ENCODE data around the gene TMEM120A.

Gene TMEM120A

DNA sequence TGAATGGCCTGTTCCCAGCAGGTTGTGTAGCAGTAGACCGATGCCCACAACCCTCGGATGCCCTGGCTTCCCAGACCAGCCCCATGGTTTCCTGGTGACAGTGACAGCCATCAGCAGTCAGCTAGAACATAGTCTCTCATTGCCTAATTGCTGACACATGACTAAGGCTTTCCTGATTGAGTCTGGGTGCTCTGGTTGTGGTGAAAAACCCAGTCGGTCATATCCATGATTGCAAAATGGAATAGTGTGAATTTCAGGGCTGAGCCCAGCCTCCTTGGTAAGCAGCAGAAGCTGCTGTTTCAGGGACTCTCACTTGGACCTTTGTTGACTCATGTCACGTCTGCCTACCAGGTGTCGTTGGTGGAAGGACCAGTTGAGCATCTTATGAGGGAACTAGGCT, 42.9 kb downstream of the TMEM120A start:
- H3K4me3 ChIP-seq (ENCODE audit: insufficient read length, low read depth) = no peak overlapping the region
- no peak overlapping the region for H3K9ac ChIP-seq (ENCODE audit: insufficient read length, low read depth)
- no peak for DNase-seq (ENCODE audit: low read depth, low spot score)
- TF ChIP-seq SUZ12 (IDR thresholded peaks at IDR 0.05; ENCODE audit: extremely low read depth, insufficient read depth, insufficient read length) = no peak
- TF ChIP-seq ZNF274 (IDR thresholded peaks at IDR 0.05; ENCODE audit: low read depth, low read length) = no peak
- TF ChIP-seq YY1 (IDR thresholded peaks at IDR 0.05; ENCODE audit: insufficient read depth, insufficient read length) = no peak
- peaks cover 6% of the 10 kb centered on the region; the same call in 1 of the 2 replicates for H3K9me3 ChIP-seq (ENCODE audit: insufficient read depth, low read length)
- no peaks in the 10 kb centered on the region for H3K27me3 ChIP-seq (ENCODE audit: insufficient read depth, insufficient read length)
- H3K36me3 ChIP-seq (ENCODE audit: insufficient read depth, insufficient read length, low read length) = peaks cover 34% of the 10 kb centered on the region
- peaks cover 3% of the 10 kb centered on the region for H3K4me1 ChIP-seq (ENCODE audit: insufficient read depth, insufficient read length)

DNA sequence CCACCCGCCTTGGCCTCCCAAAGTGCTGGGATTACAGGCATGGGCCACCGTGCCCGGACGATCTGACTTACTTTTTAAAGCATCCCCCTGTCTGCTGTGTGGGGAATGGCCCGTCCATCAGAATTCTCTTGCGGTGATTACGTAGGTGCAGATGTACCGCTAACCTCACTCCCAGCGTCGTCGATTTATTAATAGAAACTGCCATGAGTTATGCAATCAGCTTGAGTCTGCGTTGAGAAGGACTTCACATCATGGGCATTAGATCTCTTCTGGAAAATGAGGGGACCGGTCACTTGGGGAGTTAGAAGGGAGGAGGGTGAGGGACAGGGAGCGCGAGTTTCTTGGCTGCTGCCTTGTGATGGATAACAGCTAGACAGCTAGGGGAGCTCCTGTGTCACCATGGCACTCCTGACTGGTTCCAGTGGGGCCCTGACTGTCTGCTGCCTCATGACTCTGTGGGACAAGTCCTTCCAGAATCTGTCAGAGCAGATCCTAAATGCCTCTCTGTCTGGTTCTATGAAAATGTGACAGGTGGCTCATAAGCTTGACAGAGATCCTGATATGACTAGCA, 44.2 kb downstream of the TMEM120A start:
- peaks cover 6% of the 10 kb centered on the region; the same call in 1 of the 2 replicates for H3K9me3 ChIP-seq (ENCODE audit: insufficient read depth, low read length)
- peaks cover 3% of the 10 kb centered on the region for H3K4me1 ChIP-seq (ENCODE audit: insufficient read depth, insufficient read length)
- no peak overlapping the region for H3K4me3 ChIP-seq (ENCODE audit: insufficient read length, low read depth)
- TF ChIP-seq YY1 (IDR thresholded peaks at IDR 0.05; ENCODE audit: insufficient read depth, insufficient read length) (no peak), SUZ12 (IDR thresholded peaks at IDR 0.05; ENCODE audit: extremely low read depth, insufficient read depth, insufficient read length) (no peak), ZNF274 (IDR thresholded peaks at IDR 0.05; ENCODE audit: low read depth, low read length) (no peak)
- no peak overlapping the region for H3K9ac ChIP-seq (ENCODE audit: insufficient read length, low read depth)
- no peaks in the 10 kb centered on the region for H3K27me3 ChIP-seq (ENCODE audit: insufficient read depth, insufficient read length)
- peaks cover 21% of the 10 kb centered on the region for H3K36me3 ChIP-seq (ENCODE audit: insufficient read depth, insufficient read length, low read length)
- DNase-seq (ENCODE audit: low read depth, low spot score) = no peak

DNA sequence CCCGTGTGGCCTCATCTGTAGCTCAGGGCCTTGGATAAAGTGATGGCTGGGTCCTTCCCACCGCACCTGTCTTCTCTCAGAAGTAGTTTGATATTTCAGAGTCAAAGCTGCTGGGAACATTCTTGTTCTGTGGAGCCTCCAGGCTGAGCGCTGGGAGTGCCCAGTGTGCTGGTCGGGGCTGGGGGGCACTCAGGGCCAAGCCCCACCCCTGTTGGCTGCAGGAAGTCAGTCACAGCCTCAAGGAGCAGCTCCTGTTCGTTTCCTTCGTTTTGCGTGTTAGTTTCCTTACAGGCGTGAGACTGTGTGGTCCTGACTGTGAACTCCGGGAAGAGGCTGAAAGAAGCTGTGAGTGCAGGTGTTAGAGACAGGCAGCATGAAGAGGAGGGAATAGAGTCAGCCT, 46.2 kb downstream of the TMEM120A start:
- Histone ChIP-seq H3K4me3 (ENCODE audit: insufficient read length, low read depth) (no peak overlapping the region), H3K27me3 (ENCODE audit: insufficient read depth, insufficient read length) (no peaks in the 10 kb centered on the region), H3K4me1 (ENCODE audit: insufficient read depth, insufficient read length) (peaks cover 3% of the 10 kb centered on the region), H3K36me3 (ENCODE audit: insufficient read depth, insufficient read length, low read length) (peaks cover 6% of the 10 kb centered on the region), H3K9me3 (ENCODE audit: insufficient read depth, low read length) (peaks cover 6% of the 10 kb centered on the region; the same call in 1 of the 2 replicates), H3K9ac (ENCODE audit: insufficient read length, low read depth) (no peak overlapping the region)
- TF ChIP-seq YY1 (IDR thresholded peaks at IDR 0.05; ENCODE audit: insufficient read depth, insufficient read length) (no peak), ZNF274 (IDR thresholded peaks at IDR 0.05; ENCODE audit: low read depth, low read length) (no peak), SUZ12 (IDR thresholded peaks at IDR 0.05; ENCODE audit: extremely low read depth, insufficient read depth, insufficient read length) (no peak)
- DNase-seq (ENCODE audit: low read depth, low spot score) = no peak

DNA sequence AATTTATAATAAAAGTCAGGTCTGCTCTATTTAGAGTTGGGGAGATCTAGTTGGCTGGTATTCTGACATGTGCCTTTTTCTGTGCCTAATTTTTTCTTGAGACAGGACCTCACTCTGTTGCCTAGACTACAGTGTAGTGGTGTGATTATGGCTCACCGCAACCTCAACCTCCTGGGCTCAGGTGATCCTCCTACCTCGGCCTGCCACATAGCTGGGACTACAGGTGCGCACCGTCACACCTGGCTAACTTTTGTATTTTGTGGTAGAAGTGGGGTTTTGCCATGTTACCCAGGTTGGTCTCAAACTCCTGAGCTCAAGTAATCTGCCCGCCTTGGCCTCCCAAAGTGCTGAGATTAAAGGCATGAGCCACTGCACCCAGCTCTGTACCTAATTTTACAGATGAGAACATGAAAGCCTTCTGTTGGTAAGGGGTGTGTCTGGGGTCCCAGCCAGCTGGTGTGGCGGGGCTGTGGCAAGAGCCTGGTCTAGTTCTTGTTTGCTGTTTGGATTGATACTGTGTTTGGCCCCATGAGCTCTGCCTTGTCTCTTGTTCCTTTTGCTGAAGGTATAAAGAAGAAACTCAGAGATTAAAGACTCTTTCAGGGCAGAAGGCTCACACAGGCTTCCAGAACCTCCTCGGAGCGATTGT, 48.1 kb downstream of the TMEM120A start:
- no peak for TF ChIP-seq ZNF274 (IDR thresholded peaks at IDR 0.05; ENCODE audit: low read depth, low read length)
- TF ChIP-seq YY1 (IDR thresholded peaks at IDR 0.05; ENCODE audit: insufficient read depth, insufficient read length) = no peak
- TF ChIP-seq SUZ12 (IDR thresholded peaks at IDR 0.05; ENCODE audit: extremely low read depth, insufficient read depth, insufficient read length) = no peak
- Histone ChIP-seq H3K4me1 (ENCODE audit: insufficient read depth, insufficient read length) (peaks cover 3% of the 10 kb centered on the region), H3K4me3 (ENCODE audit: insufficient read length, low read depth) (no peak overlapping the region), H3K9me3 (ENCODE audit: insufficient read depth, low read length) (peaks cover 1% of the 10 kb centered on the region; the same call in 1 of the 2 replicates), H3K27me3 (ENCODE audit: insufficient read depth, insufficient read length) (no peaks in the 10 kb centered on the region), H3K36me3 (ENCODE audit: insufficient read depth, insufficient read length, low read length) (peaks cover 7% of the 10 kb centered on the region), H3K9ac (ENCODE audit: insufficient read length, low read depth) (no peak overlapping the region)
- DNase-seq (ENCODE audit: low read depth, low spot score) = no peak

DNA sequence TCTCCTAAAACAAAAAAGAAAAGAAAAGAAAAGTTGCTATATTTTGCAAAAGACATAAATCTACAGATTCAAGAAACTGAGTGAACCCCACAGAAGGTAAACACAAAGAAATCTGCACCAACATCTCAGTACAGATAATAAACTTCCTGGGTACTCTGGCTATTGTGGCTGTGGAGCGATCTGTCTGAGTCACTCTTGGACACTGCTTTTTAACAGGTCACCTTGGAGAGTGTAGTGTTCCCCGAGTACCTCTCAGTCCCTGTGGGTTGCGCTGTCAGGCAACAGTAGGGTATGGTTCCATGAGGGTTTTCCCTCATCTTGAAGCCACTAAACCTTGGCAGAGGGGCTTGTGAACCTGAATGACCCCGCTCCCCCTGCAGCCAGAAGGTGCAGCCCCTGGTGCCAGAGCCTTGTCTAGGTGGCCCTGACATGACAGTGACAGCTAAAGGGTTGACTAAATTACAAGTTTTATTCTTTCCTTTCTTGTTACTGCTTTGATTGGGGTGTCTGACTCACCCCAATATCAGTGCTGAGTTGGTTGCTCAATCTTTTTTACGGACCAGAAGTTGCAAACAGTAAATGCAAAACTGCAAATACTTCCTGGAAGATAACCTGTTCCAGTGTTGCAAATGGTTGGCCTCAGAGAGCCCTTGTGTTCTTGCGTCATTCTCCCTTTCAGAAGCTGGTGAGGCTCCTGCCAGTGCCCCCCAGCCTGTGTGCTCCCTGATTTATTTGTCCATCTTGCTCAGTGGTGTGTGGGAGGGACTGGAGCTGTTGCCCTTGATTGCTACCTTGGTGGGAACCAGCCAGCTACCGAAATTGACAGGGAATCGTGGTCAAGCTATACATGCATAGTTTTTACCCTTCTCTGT, 48.9 kb downstream of the TMEM120A start:
- H3K4me1 ChIP-seq (ENCODE audit: insufficient read depth, insufficient read length) = peaks cover 3% of the 10 kb centered on the region
- H3K4me3 ChIP-seq (ENCODE audit: insufficient read length, low read depth) = no peak overlapping the region
- no peaks in the 10 kb centered on the region for H3K9me3 ChIP-seq (ENCODE audit: insufficient read depth, low read length)
- H3K27me3 ChIP-seq (ENCODE audit: insufficient read depth, insufficient read length) = no peaks in the 10 kb centered on the region
- peaks cover 10% of the 10 kb centered on the region for H3K36me3 ChIP-seq (ENCODE audit: insufficient read depth, insufficient read length, low read length)
- TF ChIP-seq ZNF274 (IDR thresholded peaks at IDR 0.05; ENCODE audit: low read depth, low read length) (no peak), SUZ12 (IDR thresholded peaks at IDR 0.05; ENCODE audit: extremely low read depth, insufficient read depth, insufficient read length) (no peak), YY1 (IDR thresholded peaks at IDR 0.05; ENCODE audit: insufficient read depth, insufficient read length) (no peak)
- no peak for DNase-seq (ENCODE audit: low read depth, low spot score)
- no peak overlapping the region for H3K9ac ChIP-seq (ENCODE audit: insufficient read length, low read depth)

DNA sequence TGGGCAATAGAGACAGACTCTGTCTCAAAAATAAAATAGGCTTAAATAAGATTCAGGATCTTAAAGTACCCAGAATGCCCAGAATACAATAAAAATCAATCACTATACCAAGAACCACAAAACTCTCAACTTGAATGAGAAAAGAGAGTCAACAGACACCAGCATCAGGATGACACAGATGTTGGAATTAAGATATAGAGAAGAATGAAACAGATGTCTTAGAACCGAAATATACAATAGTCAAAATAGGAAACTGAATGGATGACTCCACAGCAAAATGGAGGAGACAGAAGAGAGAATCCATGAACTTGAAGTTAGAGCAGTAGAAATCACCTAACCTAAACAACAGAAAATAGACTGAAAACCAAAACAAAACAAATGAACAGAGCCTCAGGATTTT, 49.9 kb downstream of the TMEM120A start:
- Histone ChIP-seq H3K27me3 (ENCODE audit: insufficient read depth, insufficient read length) (no peaks in the 10 kb centered on the region), H3K36me3 (ENCODE audit: insufficient read depth, insufficient read length, low read length) (peaks cover 10% of the 10 kb centered on the region), H3K4me1 (ENCODE audit: insufficient read depth, insufficient read length) (peaks cover 3% of the 10 kb centered on the region), H3K9ac (ENCODE audit: insufficient read length, low read depth) (no peak overlapping the region), H3K4me3 (ENCODE audit: insufficient read length, low read depth) (no peak overlapping the region), H3K9me3 (ENCODE audit: insufficient read depth, low read length) (no peaks in the 10 kb centered on the region)
- TF ChIP-seq YY1 (IDR thresholded peaks at IDR 0.05; ENCODE audit: insufficient read depth, insufficient read length) (no peak), ZNF274 (IDR thresholded peaks at IDR 0.05; ENCODE audit: low read depth, low read length) (no peak), SUZ12 (IDR thresholded peaks at IDR 0.05; ENCODE audit: extremely low read depth, insufficient read depth, insufficient read length) (no peak)
- DNase-seq (ENCODE audit: low read depth, low spot score) = no peak

DNA sequence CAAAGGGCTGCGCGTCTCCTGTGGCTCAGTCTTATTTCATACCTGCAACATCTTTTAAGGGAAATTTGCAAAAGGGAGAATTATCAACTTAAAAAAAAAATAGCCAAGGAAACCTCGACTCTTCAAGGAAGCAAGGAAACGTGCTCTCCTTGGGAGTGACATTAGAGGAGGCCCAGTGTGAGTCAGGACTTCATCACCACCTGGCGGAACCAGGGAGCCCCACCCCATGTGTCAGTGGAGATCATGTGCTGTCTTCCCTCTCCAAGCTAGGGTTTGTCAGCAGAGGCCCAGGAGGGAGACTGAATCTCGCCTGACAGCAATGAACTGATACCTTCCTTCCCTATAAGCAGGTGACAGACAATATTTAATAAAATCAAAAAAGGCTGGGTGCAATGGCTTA, 50.5 kb downstream of the TMEM120A start:
- Histone ChIP-seq H3K36me3 (ENCODE audit: insufficient read depth, insufficient read length, low read length) (peaks cover 10% of the 10 kb centered on the region), H3K27me3 (ENCODE audit: insufficient read depth, insufficient read length) (no peaks in the 10 kb centered on the region), H3K9me3 (ENCODE audit: insufficient read depth, low read length) (no peaks in the 10 kb centered on the region), H3K4me3 (ENCODE audit: insufficient read length, low read depth) (no peak overlapping the region), H3K9ac (ENCODE audit: insufficient read length, low read depth) (no peak overlapping the region), H3K4me1 (ENCODE audit: insufficient read depth, insufficient read length) (peaks cover 3% of the 10 kb centered on the region)
- no peak for DNase-seq (ENCODE audit: low read depth, low spot score)
- TF ChIP-seq YY1 (IDR thresholded peaks at IDR 0.05; ENCODE audit: insufficient read depth, insufficient read length) = no peak
- no peak for TF ChIP-seq ZNF274 (IDR thresholded peaks at IDR 0.05; ENCODE audit: low read depth, low read length)
- no peak for TF ChIP-seq SUZ12 (IDR thresholded peaks at IDR 0.05; ENCODE audit: extremely low read depth, insufficient read depth, insufficient read length)
